ENCODE measurements around the gene NATD1.

NATD1 gene, protein sequence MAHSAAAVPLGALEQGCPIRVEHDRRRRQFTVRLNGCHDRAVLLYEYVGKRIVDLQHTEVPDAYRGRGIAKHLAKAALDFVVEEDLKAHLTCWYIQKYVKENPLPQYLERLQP

GRCh38 chr17:21252796-21253645 lies at the start of gene NATD1:
NATD1 (minus strand) TSS chr17:21253410; CDS start chr17:21253264, 146 bp downstream.
- no peaks in the 10 kb centered on the region for H3K9me3 ChIP-seq (ENCODE audit: control insufficient read depth, low read depth, low read length)
- no peaks in the 10 kb centered on the region for H3K4me1 ChIP-seq (ENCODE audit: control insufficient read depth, low read depth, low read length)
- peaks cover 18% of the 10 kb centered on the region for H3K27me3 ChIP-seq (ENCODE audit: control insufficient read depth, insufficient read depth, low read length)
- H3K4me3 ChIP-seq (ENCODE audit: low read length) = peak within 1 kb of the TSS; percentile 76
- H3K9ac ChIP-seq (ENCODE audit: low read length) = peak within 1 kb of the TSS; percentile 61
- no peak within 1 kb of the TSS for H3K27ac ChIP-seq (ENCODE audit: low read length)
- no peaks in the 10 kb centered on the region for H3K36me3 ChIP-seq (ENCODE audit: control insufficient read depth, low read depth, low read length)

- no peaks in the 10 kb centered on the region for H3K4me1 ChIP-seq (ENCODE audit: control insufficient read depth, low read depth, low read length)
- peaks cover 6% of the 10 kb centered on the region for H3K9me3 ChIP-seq (ENCODE audit: control insufficient read depth, low read depth, low read length)
- no peak overlapping the region for H3K27ac ChIP-seq (ENCODE audit: low read length)
- H3K36me3 ChIP-seq (ENCODE audit: control insufficient read depth, low read depth, low read length) = no peaks in the 10 kb centered on the region
- H3K27me3 ChIP-seq (ENCODE audit: control insufficient read depth, insufficient read depth, low read length) = no peaks in the 10 kb centered on the region
- H3K9ac ChIP-seq (ENCODE audit: low read length) = no peak overlapping the region
- no peak overlapping the region for H3K4me3 ChIP-seq (ENCODE audit: low read length)
Observed at GRCh38 chr17:21301593-21302550, 48.7 kb upstream of the NATD1 start.

GRCh38 chr17:21300601-21301571 lies 47.7 kb upstream of the NATD1 start:
- Histone ChIP-seq H3K4me3 (ENCODE audit: low read length) (no peak overlapping the region), H3K9me3 (ENCODE audit: control insufficient read depth, low read depth, low read length) (peaks cover 10% of the 10 kb centered on the region), H3K27me3 (ENCODE audit: control insufficient read depth, insufficient read depth, low read length) (no peaks in the 10 kb centered on the region), H3K9ac (ENCODE audit: low read length) (no peak overlapping the region), H3K4me1 (ENCODE audit: control insufficient read depth, low read depth, low read length) (no peaks in the 10 kb centered on the region), H3K27ac (ENCODE audit: low read length) (no peak overlapping the region), H3K36me3 (ENCODE audit: control insufficient read depth, low read depth, low read length) (no peaks in the 10 kb centered on the region)

DNA sequence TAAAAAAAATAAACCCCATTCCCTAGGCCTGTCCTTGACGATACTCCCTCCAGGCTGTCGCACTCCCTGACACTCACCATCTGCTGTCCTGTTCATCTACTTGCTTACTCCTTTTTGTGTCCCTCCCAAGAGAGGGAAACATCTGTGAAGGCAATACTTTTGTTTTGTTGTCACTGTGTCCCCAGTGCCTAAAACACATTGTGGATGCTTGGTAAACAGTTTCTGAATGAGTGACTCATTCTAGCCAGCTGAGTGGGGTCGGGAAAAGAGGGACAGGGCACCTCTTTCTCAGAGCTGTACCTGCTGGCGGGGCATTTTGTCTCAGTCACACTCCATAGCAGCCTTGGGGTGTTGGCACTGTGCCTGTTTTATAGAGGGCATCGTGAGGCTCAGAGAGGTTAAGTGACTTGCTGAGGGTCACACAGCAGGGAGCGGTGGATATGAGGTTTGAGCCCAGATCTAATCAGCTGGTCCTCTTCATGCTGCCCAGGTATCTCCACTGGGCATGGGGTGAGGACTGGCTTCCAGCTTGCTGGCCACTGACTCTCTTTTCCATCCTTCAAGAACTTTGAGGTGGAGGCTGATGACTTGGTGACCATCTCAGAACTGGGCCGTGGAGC lies 46.9 kb upstream of the NATD1 start:
- H3K27ac ChIP-seq (ENCODE audit: low read length) = no peak overlapping the region
- no peak overlapping the region for H3K4me3 ChIP-seq (ENCODE audit: low read length)
- H3K9ac ChIP-seq (ENCODE audit: low read length) = no peak overlapping the region
- H3K36me3 ChIP-seq (ENCODE audit: control insufficient read depth, low read depth, low read length) = no peaks in the 10 kb centered on the region
- H3K4me1 ChIP-seq (ENCODE audit: control insufficient read depth, low read depth, low read length) = no peaks in the 10 kb centered on the region
- H3K9me3 ChIP-seq (ENCODE audit: control insufficient read depth, low read depth, low read length) = peaks cover 10% of the 10 kb centered on the region
- H3K27me3 ChIP-seq (ENCODE audit: control insufficient read depth, insufficient read depth, low read length) = no peaks in the 10 kb centered on the region

GRCh38 chr17:21298983-21299519 lies 45.8 kb upstream of the NATD1 start:
- Histone ChIP-seq H3K4me3 (ENCODE audit: low read length) (no peak overlapping the region), H3K9me3 (ENCODE audit: control insufficient read depth, low read depth, low read length) (peaks cover 10% of the 10 kb centered on the region), H3K4me1 (ENCODE audit: control insufficient read depth, low read depth, low read length) (no peaks in the 10 kb centered on the region), H3K9ac (ENCODE audit: low read length) (no peak overlapping the region), H3K27me3 (ENCODE audit: control insufficient read depth, insufficient read depth, low read length) (no peaks in the 10 kb centered on the region), H3K36me3 (ENCODE audit: control insufficient read depth, low read depth, low read length) (no peaks in the 10 kb centered on the region), H3K27ac (ENCODE audit: low read length) (no peak overlapping the region)

DNA sequence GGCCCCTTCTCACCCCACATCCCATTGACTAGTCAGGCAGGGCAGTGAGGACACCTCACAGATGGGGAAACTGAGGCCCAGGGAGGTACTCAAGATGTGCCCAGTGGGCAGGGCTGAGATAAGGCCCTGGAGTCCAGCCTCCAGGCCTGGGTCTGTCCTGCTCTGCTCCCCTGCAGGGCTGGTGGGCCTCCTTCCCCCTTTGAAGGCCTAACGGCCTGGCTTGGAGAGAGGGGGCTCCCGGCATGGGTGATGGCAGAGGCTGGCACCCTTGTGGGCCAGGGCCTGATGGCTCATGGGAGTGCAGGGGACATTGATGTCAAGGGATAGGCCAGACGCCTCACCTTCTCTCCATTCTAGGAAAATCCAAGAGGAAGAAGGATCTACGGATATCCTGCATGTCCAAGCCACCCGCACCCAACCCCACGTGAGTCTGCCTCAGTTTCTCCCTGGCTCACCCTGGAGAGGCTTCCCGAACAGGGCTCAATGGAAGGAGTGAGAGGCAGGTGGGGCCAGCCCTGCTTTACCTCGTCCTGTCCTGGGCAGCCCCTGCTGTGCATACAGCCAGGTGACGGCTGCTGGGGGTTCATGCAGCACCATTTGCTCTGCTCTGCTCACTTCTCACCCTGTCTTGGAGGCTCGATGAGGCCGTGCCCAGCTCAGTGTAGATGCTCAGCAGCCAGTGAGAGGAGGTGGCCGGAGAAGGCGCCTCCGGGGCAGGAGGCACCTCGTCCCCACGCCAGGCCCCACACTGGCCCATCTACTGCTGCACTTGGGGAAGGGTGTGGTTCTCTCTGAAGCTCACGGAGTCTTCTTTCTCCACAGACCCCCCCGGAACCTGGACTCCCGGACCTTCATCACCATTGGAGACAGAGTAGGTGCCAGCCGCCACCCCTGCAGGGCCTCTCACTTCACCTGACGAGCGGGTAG lies 45.1 kb upstream of the NATD1 start:
- no peak overlapping the region for H3K27ac ChIP-seq (ENCODE audit: low read length)

GRCh38 chr17:21297597-21297996 lies 44.4 kb upstream of the NATD1 start:
- H3K4me1 ChIP-seq (ENCODE audit: control insufficient read depth, low read depth, low read length) = no peaks in the 10 kb centered on the region
- no peaks in the 10 kb centered on the region for H3K36me3 ChIP-seq (ENCODE audit: control insufficient read depth, low read depth, low read length)
- peaks cover 6% of the 10 kb centered on the region for H3K9me3 ChIP-seq (ENCODE audit: control insufficient read depth, low read depth, low read length)
- no peak overlapping the region for H3K27ac ChIP-seq (ENCODE audit: low read length)
- H3K4me3 ChIP-seq (ENCODE audit: low read length) = no peak overlapping the region
- no peaks in the 10 kb centered on the region for H3K27me3 ChIP-seq (ENCODE audit: control insufficient read depth, insufficient read depth, low read length)
- H3K9ac ChIP-seq (ENCODE audit: low read length) = no peak overlapping the region

More for the DNA sequence above, 45.1 kb upstream of the NATD1 start:
- Histone ChIP-seq H3K9me3 (ENCODE audit: control insufficient read depth, low read depth, low read length) (peaks cover 6% of the 10 kb centered on the region), H3K9ac (ENCODE audit: low read length) (no peak overlapping the region), H3K4me1 (ENCODE audit: control insufficient read depth, low read depth, low read length) (no peaks in the 10 kb centered on the region), H3K4me3 (ENCODE audit: low read length) (no peak overlapping the region), H3K27me3 (ENCODE audit: control insufficient read depth, insufficient read depth, low read length) (no peaks in the 10 kb centered on the region), H3K36me3 (ENCODE audit: control insufficient read depth, low read depth, low read length) (no peaks in the 10 kb centered on the region)

DNA sequence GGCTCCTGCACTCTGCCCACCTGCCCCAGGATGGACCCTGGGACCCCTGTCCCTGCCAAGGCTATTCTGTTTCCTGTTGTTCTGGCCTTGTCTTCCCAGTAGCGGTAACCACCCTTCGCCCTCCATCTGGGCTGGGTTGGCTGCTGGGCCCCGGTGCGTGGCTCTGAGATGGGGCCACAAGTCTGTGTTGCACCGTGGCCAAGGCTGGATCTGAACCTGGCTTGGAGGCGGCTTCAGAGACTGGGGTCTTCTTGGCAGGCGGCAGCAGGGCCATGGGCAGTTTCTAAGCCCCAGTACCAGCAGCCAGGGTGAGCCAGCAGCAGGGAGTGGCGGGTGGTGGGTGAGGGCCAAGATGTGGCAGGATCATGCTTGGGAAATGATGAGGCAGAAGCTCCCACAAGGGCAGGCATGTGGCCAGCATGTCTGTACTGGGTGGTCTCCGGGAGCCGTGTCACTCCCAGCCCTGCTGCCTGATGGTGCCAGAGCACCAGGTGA lies 43.9 kb upstream of the NATD1 start:
- H3K4me1 ChIP-seq (ENCODE audit: control insufficient read depth, low read depth, low read length) = no peaks in the 10 kb centered on the region
- H3K9ac ChIP-seq (ENCODE audit: low read length) = no peak overlapping the region
- H3K9me3 ChIP-seq (ENCODE audit: control insufficient read depth, low read depth, low read length) = peaks cover 7% of the 10 kb centered on the region
- no peaks in the 10 kb centered on the region for H3K27me3 ChIP-seq (ENCODE audit: control insufficient read depth, insufficient read depth, low read length)
- no peak overlapping the region for H3K4me3 ChIP-seq (ENCODE audit: low read length)
- no peak overlapping the region for H3K27ac ChIP-seq (ENCODE audit: low read length)
- H3K36me3 ChIP-seq (ENCODE audit: control insufficient read depth, low read depth, low read length) = no peaks in the 10 kb centered on the region

DNA sequence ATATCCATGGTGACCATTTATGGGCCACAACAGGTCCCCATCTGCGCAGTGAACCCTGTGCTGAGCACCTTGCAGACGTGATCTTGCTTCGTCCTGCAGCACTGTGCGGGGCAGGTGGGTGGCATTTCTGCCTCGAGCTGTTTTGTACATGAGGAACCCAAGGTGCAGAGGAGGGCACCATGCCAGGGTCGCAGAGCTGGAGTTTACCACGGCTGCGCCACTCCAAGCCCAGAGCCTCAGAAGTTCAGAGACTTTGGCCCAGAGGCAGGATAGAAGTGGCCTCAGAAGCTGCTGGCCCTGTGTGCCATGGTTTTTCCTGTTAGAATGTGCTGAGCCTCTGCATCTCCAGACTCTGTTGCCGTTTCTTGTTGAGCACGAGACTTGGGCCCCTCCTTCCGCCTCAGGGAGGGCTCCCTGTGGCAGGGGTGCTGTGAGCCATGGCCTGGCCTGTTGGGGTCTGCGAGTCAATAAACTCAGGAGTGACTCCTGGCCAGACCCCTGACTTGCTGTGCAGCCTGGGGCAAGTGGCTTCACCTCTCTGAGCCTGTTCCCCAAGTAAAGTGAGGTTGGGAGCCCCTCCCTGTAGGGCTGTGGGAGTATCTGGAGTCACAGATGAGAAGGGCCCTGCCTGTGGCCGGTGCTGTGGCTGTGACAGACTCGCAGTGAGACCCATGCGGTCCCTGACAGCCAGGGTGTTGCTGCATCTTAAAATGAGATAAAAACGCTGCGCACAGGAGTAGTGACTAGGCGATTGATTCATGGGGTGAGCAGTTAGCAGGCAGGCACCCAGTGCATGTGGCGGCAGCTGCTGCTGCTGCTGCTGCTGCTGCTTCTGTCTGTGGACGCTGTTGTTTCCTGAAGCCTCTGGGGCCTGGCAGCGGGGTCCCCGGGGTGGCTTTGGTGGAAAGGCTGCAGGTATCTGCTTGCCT lies 43.2 kb upstream of the NATD1 start:
- H3K36me3 ChIP-seq (ENCODE audit: control insufficient read depth, low read depth, low read length) = no peaks in the 10 kb centered on the region
- H3K4me1 ChIP-seq (ENCODE audit: control insufficient read depth, low read depth, low read length) = no peaks in the 10 kb centered on the region
- H3K4me3 ChIP-seq (ENCODE audit: low read length) = no peak overlapping the region
- H3K27me3 ChIP-seq (ENCODE audit: control insufficient read depth, insufficient read depth, low read length) = no peaks in the 10 kb centered on the region
- H3K27ac ChIP-seq (ENCODE audit: low read length) = no peak overlapping the region
- H3K9ac ChIP-seq (ENCODE audit: low read length) = no peak overlapping the region
- H3K9me3 ChIP-seq (ENCODE audit: control insufficient read depth, low read depth, low read length) = peaks cover 9% of the 10 kb centered on the region

All from iPS-18a (cell line).